Activated CD4-positive, alpha-beta T cell treated with anti-CD3 and anti-CD28 coated beads, Interleukin-2, amount 10 ng/mL, durations not matched to agents 7 days and 5 days (primary cell): Measurements from ENCODE around the gene ITK. TPM values are rescaled to one million over a fixed set of nuclear protein-coding genes. Genes with fewer than 3 reads are reported as not detected.

Source experiments
- CTCF ChIA-PET: fragments of 350-600 bp; sonication (Branson Sonifier 250); formaldehyde crosslinking; loops from one replicate; lab custom pipeline; 2021; ENCODE audit warnings: antibody characterized with exemption; lab: Charles Lee
- POLR2A ChIA-PET: fragments of 350-600 bp; sonication (Branson Sonifier 250); formaldehyde crosslinking; loops from one replicate; lab custom pipeline; 2021; ENCODE audit warnings: antibody characterized with exemption; lab: Charles Lee
- DNase-seq: peaks from one replicate; pipeline ENCODE4 v3.0.0-alpha.2; 2020
- H3K27ac Mint-ChIP-seq: one replicate; pipeline ENCODE4 v1.8.0; 2021; ENCODE audit warnings: mild to moderate bottlenecking, moderate library complexity, mixed read lengths
- H3K27me3 Mint-ChIP-seq: one replicate; pipeline ENCODE4 v1.8.0; 2021; ENCODE audit warnings: mixed read lengths
- H3K36me3 Mint-ChIP-seq: one replicate; pipeline ENCODE4 v1.8.0; 2021; ENCODE audit warnings: low read depth, mixed read lengths
- H3K4me1 Mint-ChIP-seq: one replicate; pipeline ENCODE4 v1.8.0; 2021; ENCODE audit warnings: mixed read lengths
- H3K4me3 Mint-ChIP-seq: one replicate; pipeline ENCODE4 v1.8.0; 2021; ENCODE audit warnings: mild to moderate bottlenecking, moderate library complexity, mixed read lengths
- H3K9me3 Mint-ChIP-seq: one replicate; pipeline ENCODE4 v1.8.0; 2021; ENCODE audit warnings: mixed read lengths
- total RNA-seq, 2 experiments: library from RNA; stranded (reverse); gene quantifications; one replicate each; pipeline ENCODE4 v1.2.3, GENCODE V29; 2021

ITK gene
- 100 to 1,000 TPM; 258 to 306 TPM for total RNA-seq

GRCh38 chr5:157180374-157181264 lies at the start of gene ITK:
ITK (plus strand) TSS chr5:157180840; CDS start chr5:157180978, 138 bp downstream.
- H3K36me3 Mint-ChIP-seq, result peaks cover 54% of the 10 kb centered on the region
- H3K9me3 Mint-ChIP-seq, result peaks cover 5% of the 10 kb centered on the region
- ChIA-PET CTCF (interaction anchor here (0.9 to 1.4 kb wide), 8 partner anchors 10 to 87 kb away, joined by 3 to 6 read pairs (median 4); partner anchors contain the start of gene MED7), POLR2A (interaction anchor here (0.6 to 1.2 kb wide), 5 partner anchors 8 to 38 kb away, joined by 3 to 7 read pairs (median 3); no protein-coding TSS in a partner anchor)
- peaks cover 45% of the 10 kb centered on the region for H3K4me1 Mint-ChIP-seq
- peak within 1 kb of the TSS; percentile 97 for H3K4me3 Mint-ChIP-seq
- peak within 1 kb of the TSS; percentile 99 for H3K27ac Mint-ChIP-seq
- no peaks in the 10 kb centered on the region for H3K27me3 Mint-ChIP-seq
- peak; percentile 77 for DNase-seq

GRCh38 chr5:157130925-157131324 lies 49.7 kb upstream of the ITK start:
- ChIA-PET POLR2A (interaction anchor here (0.6 kb wide), 1 partner anchor 414 kb away, joined by 4 read pairs; no protein-coding TSS in a partner anchor), CTCF (interaction anchor here (0.6 to 4.3 kb wide), 9 partner anchors 8 to 473 kb away, joined by 3 to 19 read pairs (median 4); no protein-coding TSS in a partner anchor)
- Mint-ChIP-seq H3K36me3 (peaks cover 10% of the 10 kb centered on the region), H3K9me3 (peaks cover 6% of the 10 kb centered on the region), H3K27ac (no peak overlapping the region), H3K4me1 (peaks cover 37% of the 10 kb centered on the region), H3K4me3 (no peak overlapping the region), H3K27me3 (no peaks in the 10 kb centered on the region)
- no peak for DNase-seq

DNA sequence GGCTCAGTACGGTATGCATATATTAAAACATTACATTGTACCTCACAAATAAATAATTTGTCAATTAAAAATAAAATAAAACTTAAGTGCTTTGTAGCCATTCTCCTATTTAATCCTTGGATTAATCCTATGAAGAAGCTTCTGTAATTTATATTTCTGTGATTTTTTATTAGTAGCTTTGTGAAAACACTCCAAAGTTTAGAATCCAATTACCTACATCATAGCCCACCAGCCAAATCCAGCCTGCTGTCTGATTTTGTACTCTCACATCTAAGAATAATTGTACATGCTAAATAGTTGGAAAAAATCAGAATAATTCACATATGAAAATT lies 48.4 kb upstream of the ITK start:
- Mint-ChIP-seq H3K36me3 (peaks cover 17% of the 10 kb centered on the region), H3K27me3 (no peaks in the 10 kb centered on the region), H3K4me1 (peaks cover 39% of the 10 kb centered on the region), H3K9me3 (peaks cover 4% of the 10 kb centered on the region), H3K4me3 (no peak overlapping the region), H3K27ac (no peak overlapping the region)
- DNase-seq, result no peak
- ChIA-PET CTCF (interaction anchor here (0.6 to 4.3 kb wide), 17 partner anchors 10 to 584 kb away, joined by 3 to 29 read pairs (median 3); partner anchors contain the start of genes HAVCR2 and MED7), POLR2A (no interaction called here)

- Mint-ChIP-seq H3K36me3 (peaks cover 61% of the 10 kb centered on the region), H3K4me3 (no peak overlapping the region), H3K9me3 (peaks cover 5% of the 10 kb centered on the region), H3K27me3 (no peaks in the 10 kb centered on the region), H3K27ac (no peak overlapping the region), H3K4me1 (peaks cover 42% of the 10 kb centered on the region)
- ChIA-PET POLR2A (no interaction called here), CTCF (interaction anchor here (0.6 to 1.8 kb wide), 4 partner anchors 10 to 82 kb away, joined by 3 to 5 read pairs (median 4); partner anchors contain the start of gene HAVCR2)
- no peak for DNase-seq
Measured at GRCh38 chr5:157137691-157138090, 42.9 kb upstream of the ITK start.

GRCh38 chr5:157142317-157143126 lies 38.1 kb upstream of the ITK start, which contains the start of gene MED7:
MED7 (minus strand) TSS chr5:157142865; CDS start chr5:157139431, 3,434 bp downstream.
- Mint-ChIP-seq H3K4me1 (peaks cover 40% of the 10 kb centered on the region), H3K9me3 (peaks cover 5% of the 10 kb centered on the region), H3K36me3 (peaks cover 41% of the 10 kb centered on the region), H3K27me3 (no peaks in the 10 kb centered on the region), H3K4me3 (peak within 1 kb of the TSS; percentile 82), H3K27ac (peak within 1 kb of the TSS; percentile 98)
- ChIA-PET POLR2A (interaction anchor here (0.6 to 1.9 kb wide), 11 partner anchors 14 to 208 kb away, joined by 3 to 7 read pairs (median 4); partner anchors contain the start of gene ITK), CTCF (interaction anchor here (0.8 to 3.7 kb wide), 14 partner anchors 9 to 601 kb away, joined by 3 to 29 read pairs (median 4); partner anchors contain the start of gene ITK)
- peak; percentile 98 for DNase-seq

DNA sequence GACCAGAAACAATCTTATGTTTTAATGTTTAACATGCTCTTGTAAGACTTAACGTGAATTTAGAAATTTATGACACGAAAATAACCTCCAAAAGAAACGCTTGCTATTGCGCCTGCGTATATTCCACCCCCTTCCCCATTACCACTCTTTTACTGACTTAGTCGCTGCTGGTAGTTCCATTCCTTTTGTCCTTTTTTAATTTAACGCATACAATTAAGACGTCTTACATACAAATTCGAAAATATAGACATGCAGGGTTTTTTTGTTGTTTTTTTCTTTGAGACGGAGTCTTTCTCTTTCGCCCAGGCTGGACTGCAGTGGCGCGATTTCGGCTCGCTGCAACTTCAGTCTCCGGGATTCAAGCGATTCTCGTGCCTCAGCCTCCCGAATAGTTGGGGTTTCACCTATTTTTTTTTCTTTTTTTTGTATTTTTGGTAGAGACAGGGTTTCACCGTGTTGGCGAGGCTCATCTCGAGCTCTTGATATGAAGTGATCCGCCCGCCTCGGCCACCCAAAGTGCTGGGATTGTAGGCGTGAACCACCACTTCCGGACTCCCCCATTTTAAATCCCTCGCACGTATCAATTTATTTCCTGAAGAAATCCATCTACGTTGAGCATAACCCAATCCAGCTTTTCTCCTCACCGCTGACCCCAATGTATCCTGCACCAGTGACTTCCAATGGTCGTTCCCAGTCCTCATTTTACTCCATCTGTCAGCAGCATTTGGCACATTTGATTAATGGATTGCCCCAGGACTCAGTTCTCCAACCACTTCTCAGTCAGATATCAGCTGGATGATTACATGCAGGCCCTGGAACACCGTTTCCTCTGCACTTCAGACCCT lies 37.3 kb upstream of the ITK start:
- ChIA-PET POLR2A (interaction anchor here (0.6 to 1.9 kb wide), 12 partner anchors 13 to 209 kb away, joined by 3 to 7 read pairs (median 4); partner anchors contain the start of gene ITK), CTCF (interaction anchor here (0.8 to 3.7 kb wide), 11 partner anchors 10 to 600 kb away, joined by 3 to 29 read pairs (median 4); partner anchors contain the start of gene ITK)
- peak overlapping the region; percentile 82 for H3K4me3 Mint-ChIP-seq
- no peaks in the 10 kb centered on the region for H3K27me3 Mint-ChIP-seq
- H3K9me3 Mint-ChIP-seq, result peaks cover 5% of the 10 kb centered on the region
- peaks cover 33% of the 10 kb centered on the region for H3K36me3 Mint-ChIP-seq
- H3K4me1 Mint-ChIP-seq, result peaks cover 45% of the 10 kb centered on the region
- H3K27ac Mint-ChIP-seq, result peak overlapping the region; percentile 98
- DNase-seq, result peak; percentile 42

- peak; percentile 91 for DNase-seq
- Mint-ChIP-seq H3K27me3 (no peaks in the 10 kb centered on the region), H3K9me3 (no peaks in the 10 kb centered on the region), H3K36me3 (no peaks in the 10 kb centered on the region), H3K4me3 (no peak overlapping the region), H3K4me1 (peaks cover 47% of the 10 kb centered on the region), H3K27ac (peak overlapping the region; percentile 79)
- ChIA-PET POLR2A (interaction anchor here (0.5 to 1.4 kb wide), 7 partner anchors 24 to 593 kb away, joined by 3 to 10 read pairs (median 3); no protein-coding TSS in a partner anchor), CTCF (interaction anchor here (0.6 to 3.0 kb wide), 28 partner anchors 8 to 229 kb away, joined by 3 to 15 read pairs (median 6); no protein-coding TSS in a partner anchor)
Measured at GRCh38 chr5:157148734-157149615, 31.7 kb upstream of the ITK start.

DNA sequence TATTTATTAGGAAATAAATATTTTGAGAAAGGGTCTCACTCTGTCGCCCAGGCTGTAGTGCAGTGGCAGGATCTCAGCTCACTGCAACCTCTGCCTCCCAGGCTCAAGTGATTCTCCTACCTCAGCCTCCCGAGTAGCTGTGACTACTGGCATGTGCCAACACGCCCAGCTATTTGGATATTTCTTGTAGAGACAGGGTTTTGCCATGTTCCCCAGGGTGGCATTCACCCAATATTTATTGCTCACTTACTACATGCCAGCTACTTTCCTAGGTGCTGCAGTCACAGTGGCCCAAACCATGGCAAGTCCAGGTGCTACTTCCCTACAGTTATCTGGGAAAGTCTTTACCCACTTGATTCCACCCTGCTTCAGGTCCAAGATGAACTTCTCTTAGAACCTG lies 29.6 kb upstream of the ITK start:
- CTCF ChIA-PET, result interaction anchor here (1.8 kb wide), 1 partner anchor 17 kb away, joined by 4 read pairs; no protein-coding TSS in a partner anchor
- Mint-ChIP-seq H3K27ac (no peak overlapping the region), H3K27me3 (no peaks in the 10 kb centered on the region), H3K9me3 (no peaks in the 10 kb centered on the region), H3K4me3 (no peak overlapping the region), H3K36me3 (no peaks in the 10 kb centered on the region), H3K4me1 (peaks cover 63% of the 10 kb centered on the region)
- POLR2A ChIA-PET, result interaction anchor here (0.6 kb wide), 1 partner anchor 16 kb away, joined by 6 read pairs; no protein-coding TSS in a partner anchor
- no peak for DNase-seq

DNA sequence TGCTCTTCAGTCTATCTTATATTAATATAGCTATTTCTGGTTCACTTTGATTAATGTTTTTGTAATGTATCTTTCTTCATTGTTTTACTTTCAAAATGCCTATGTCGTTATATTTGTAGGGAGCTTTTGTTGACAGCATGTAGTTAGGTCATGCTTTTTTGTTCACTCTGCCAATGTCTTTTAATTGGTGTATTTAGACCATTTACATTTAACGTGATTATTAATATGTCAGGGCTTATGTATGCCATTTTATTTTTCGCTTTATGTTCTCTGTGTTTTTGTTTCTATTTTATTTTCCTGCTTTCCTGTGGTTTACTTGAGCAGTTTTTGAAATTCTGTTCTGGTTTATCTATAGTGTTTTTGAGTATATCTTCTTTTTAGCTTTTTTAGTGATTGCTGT lies 25.3 kb upstream of the ITK start:
- H3K4me3 Mint-ChIP-seq, result peak overlapping the region; percentile 81
- DNase-seq, result no peak
- POLR2A ChIA-PET, result interaction anchor here (0.6 kb wide), 1 partner anchor 44 kb away, joined by 3 read pairs; no protein-coding TSS in a partner anchor
- H3K36me3 Mint-ChIP-seq, result peaks cover 9% of the 10 kb centered on the region
- H3K9me3 Mint-ChIP-seq, result no peaks in the 10 kb centered on the region
- H3K4me1 Mint-ChIP-seq, result peaks cover 74% of the 10 kb centered on the region
- H3K27me3 Mint-ChIP-seq, result no peaks in the 10 kb centered on the region
- CTCF ChIA-PET, result interaction anchor here (0.9 to 2.6 kb wide), 8 partner anchors 13 to 149 kb away, joined by 3 to 9 read pairs (median 4); partner anchors contain the start of gene MED7
- H3K27ac Mint-ChIP-seq, result peak overlapping the region; percentile 97

- ChIA-PET POLR2A (interaction anchor here (0.6 kb wide), 2 partner anchors 9 to 16 kb away, joined by 4 read pairs; partner anchors contain the start of gene GARIN3), CTCF (interaction anchor here (0.7 to 2.8 kb wide), 9 partner anchors 8 to 108 kb away, joined by 3 to 10 read pairs (median 4); no protein-coding TSS in a partner anchor)
- H3K27ac Mint-ChIP-seq, result no peak overlapping the region
- H3K4me3 Mint-ChIP-seq, result no peak overlapping the region
- no peaks in the 10 kb centered on the region for H3K9me3 Mint-ChIP-seq
- H3K36me3 Mint-ChIP-seq, result peaks cover 10% of the 10 kb centered on the region
- H3K4me1 Mint-ChIP-seq, result peaks cover 75% of the 10 kb centered on the region
- DNase-seq, result no peak
- H3K27me3 Mint-ChIP-seq, result no peaks in the 10 kb centered on the region
Measured at GRCh38 chr5:157157293-157157891, 23.2 kb upstream of the ITK start.
